ENCODE data around the gene KIAA2012.

KIAA2012 gene

GRCh38 chr2:202161151-202161835, 88.2 kb downstream of the KIAA2012 start:
- Histone ChIP-seq H3K79me2 (ENCODE audit: low read length) (no peaks in the 10 kb centered on the region), H3K27ac (ENCODE audit: low read length) (no peak overlapping the region), H3K36me3 (replicated peaks; ENCODE audit: low read depth, low read length) (no peaks in the 10 kb centered on the region), H3K4me1 (ENCODE audit: low read length) (no peaks in the 10 kb centered on the region), H3K9me3 (ENCODE audit: insufficient read depth, low read length) (no peaks in the 10 kb centered on the region), H4K20me1 (ENCODE audit: insufficient read depth, low read length) (no peaks in the 10 kb centered on the region), H3K4me2 (ENCODE audit: low read length) (no peak overlapping the region), H3K4me3 (ENCODE audit: low read length) (no peak overlapping the region), H2AFZ (ENCODE audit: low read depth, low read length) (no peak overlapping the region), H3K9ac (ENCODE audit: low read length) (no peak overlapping the region), H3K27me3 (ENCODE audit: low read depth, low read length) (no peaks in the 10 kb centered on the region)
- TF ChIP-seq, protein P1, sequence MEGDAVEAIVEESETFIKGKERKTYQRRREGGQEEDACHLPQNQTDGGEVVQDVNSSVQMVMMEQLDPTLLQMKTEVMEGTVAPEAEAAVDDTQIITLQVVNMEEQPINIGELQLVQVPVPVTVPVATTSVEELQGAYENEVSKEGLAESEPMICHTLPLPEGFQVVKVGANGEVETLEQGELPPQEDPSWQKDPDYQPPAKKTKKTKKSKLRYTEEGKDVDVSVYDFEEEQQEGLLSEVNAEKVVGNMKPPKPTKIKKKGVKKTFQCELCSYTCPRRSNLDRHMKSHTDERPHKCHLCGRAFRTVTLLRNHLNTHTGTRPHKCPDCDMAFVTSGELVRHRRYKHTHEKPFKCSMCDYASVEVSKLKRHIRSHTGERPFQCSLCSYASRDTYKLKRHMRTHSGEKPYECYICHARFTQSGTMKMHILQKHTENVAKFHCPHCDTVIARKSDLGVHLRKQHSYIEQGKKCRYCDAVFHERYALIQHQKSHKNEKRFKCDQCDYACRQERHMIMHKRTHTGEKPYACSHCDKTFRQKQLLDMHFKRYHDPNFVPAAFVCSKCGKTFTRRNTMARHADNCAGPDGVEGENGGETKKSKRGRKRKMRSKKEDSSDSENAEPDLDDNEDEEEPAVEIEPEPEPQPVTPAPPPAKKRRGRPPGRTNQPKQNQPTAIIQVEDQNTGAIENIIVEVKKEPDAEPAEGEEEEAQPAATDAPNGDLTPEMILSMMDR (IDR thresholded peaks at IDR 0.05; ENCODE audit: low read depth, low read length): no peak
- no peak for TF ChIP-seq EZH2phosphoT487 (IDR thresholded peaks at IDR 0.05; ENCODE audit: low read depth)

- no peak overlapping the region for H3K4me3 ChIP-seq (ENCODE audit: low read length)
- H3K79me2 ChIP-seq (ENCODE audit: low read length): no peaks in the 10 kb centered on the region
- H2AFZ ChIP-seq (ENCODE audit: low read depth, low read length): no peak overlapping the region
- H3K27me3 ChIP-seq (ENCODE audit: low read depth, low read length): no peaks in the 10 kb centered on the region
- no peaks in the 10 kb centered on the region for H3K4me1 ChIP-seq (ENCODE audit: low read length)
- no peak overlapping the region for H3K27ac ChIP-seq (ENCODE audit: low read length)
- H3K4me2 ChIP-seq (ENCODE audit: low read length): no peak overlapping the region
- no peaks in the 10 kb centered on the region for H3K9me3 ChIP-seq (ENCODE audit: insufficient read depth, low read length)
- H3K36me3 ChIP-seq (replicated peaks; ENCODE audit: low read depth, low read length): no peaks in the 10 kb centered on the region
- no peaks in the 10 kb centered on the region for H4K20me1 ChIP-seq (ENCODE audit: insufficient read depth, low read length)
- no peak overlapping the region for H3K9ac ChIP-seq (ENCODE audit: low read length)
- TF ChIP-seq, protein P1 (IDR thresholded peaks at IDR 0.05; ENCODE audit: low read depth, low read length): no peak
- no peak for TF ChIP-seq EZH2phosphoT487 (IDR thresholded peaks at IDR 0.05; ENCODE audit: low read depth)
These were observed 91.4 kb downstream of the KIAA2012 start for GRCh38 chr2:202164411-202164810.

- Histone ChIP-seq H3K79me2 (ENCODE audit: low read length) (no peaks in the 10 kb centered on the region), H2AFZ (ENCODE audit: low read depth, low read length) (no peak overlapping the region), H3K9ac (ENCODE audit: low read length) (no peak overlapping the region), H3K9me3 (ENCODE audit: insufficient read depth, low read length) (no peaks in the 10 kb centered on the region), H3K27me3 (ENCODE audit: low read depth, low read length) (no peaks in the 10 kb centered on the region), H3K36me3 (replicated peaks; ENCODE audit: low read depth, low read length) (no peaks in the 10 kb centered on the region), H3K4me2 (ENCODE audit: low read length) (no peak overlapping the region), H3K4me1 (ENCODE audit: low read length) (no peaks in the 10 kb centered on the region), H3K27ac (ENCODE audit: low read length) (no peak overlapping the region), H3K4me3 (ENCODE audit: low read length) (no peak overlapping the region), H4K20me1 (ENCODE audit: insufficient read depth, low read length) (no peaks in the 10 kb centered on the region)
- no peak for TF ChIP-seq EZH2phosphoT487 (IDR thresholded peaks at IDR 0.05; ENCODE audit: low read depth)
- TF ChIP-seq, protein P1 (IDR thresholded peaks at IDR 0.05; ENCODE audit: low read depth, low read length): 0 out of 2 replicates have a peak, but pooled peaks have one; percentile 4
These were observed 92.2 kb downstream of the KIAA2012 start for GRCh38 chr2:202165208-202165607.

GRCh38 chr2:202165945-202166344, 92.9 kb downstream of the KIAA2012 start:
- no peak for TF ChIP-seq EZH2phosphoT487 (IDR thresholded peaks at IDR 0.05; ENCODE audit: low read depth)
- TF ChIP-seq, protein P1 (IDR thresholded peaks at IDR 0.05; ENCODE audit: low read depth, low read length): no peak
- Histone ChIP-seq H3K9me3 (ENCODE audit: insufficient read depth, low read length) (no peaks in the 10 kb centered on the region), H3K27me3 (ENCODE audit: low read depth, low read length) (no peaks in the 10 kb centered on the region), H4K20me1 (ENCODE audit: insufficient read depth, low read length) (no peaks in the 10 kb centered on the region), H3K79me2 (ENCODE audit: low read length) (no peaks in the 10 kb centered on the region), H2AFZ (ENCODE audit: low read depth, low read length) (no peak overlapping the region), H3K36me3 (replicated peaks; ENCODE audit: low read depth, low read length) (no peaks in the 10 kb centered on the region), H3K4me3 (ENCODE audit: low read length) (no peak overlapping the region), H3K4me2 (ENCODE audit: low read length) (no peak overlapping the region), H3K27ac (ENCODE audit: low read length) (no peak overlapping the region), H3K4me1 (ENCODE audit: low read length) (no peaks in the 10 kb centered on the region), H3K9ac (ENCODE audit: low read length) (no peak overlapping the region)

All from OCI-LY3 (cell line).